Heart right ventricle (tissue), 16 donors: ENCODE results near the gene MSH2. TPM values are rescaled to one million over a fixed set of nuclear protein-coding genes. Genes with fewer than 3 reads are reported as not detected.

ENCODE experiments used
- ATAC-seq, 8 donors: fragments of 200-7000 bp; cut with Tn5 transposase; one replicate each; pipeline ENCODE4 v1.9.1; 2020; ENCODE audit warnings: mild to moderate bottlenecking in 8 of 8, moderate library complexity in 8 of 8, moderate number of reproducible peaks in 1 of 8
- DNase-seq, 2 donors: peaks; one replicate each; pipeline ENCODE4 v3.0.0-alpha.2; 2020
- H3K27ac ChIP-seq, 10 donors: fragments of 200-600 bp; sonication (generic) in 2 of 10; one replicate each; pipeline versions ENCODE4 v1.5.0 to v1.8.0; 2020 to 2022; ENCODE audit warnings: mild to moderate bottlenecking in 3 of 10
- H3K27me3 ChIP-seq, 7 donors: fragments of 200-600 bp; one replicate each; pipeline ENCODE4 v1.8.0; 2021 to 2022; ENCODE audit warnings: mild to moderate bottlenecking in 2 of 7
- H3K36me3 ChIP-seq, 9 donors: fragments of 200-600 bp; sonication (generic) in 1 of 9; one replicate each; pipeline versions ENCODE4 v1.5.0 to v1.8.0; 2020 to 2022; ENCODE audit warnings: mild to moderate bottlenecking in 2 of 9
- H3K4me1 ChIP-seq, 9 donors: fragments of 200-600 bp; sonication (generic) in 1 of 9; one replicate each; pipeline versions ENCODE4 v1.5.0 to v1.8.0; 2020 to 2022; ENCODE audit warnings: mild to moderate bottlenecking in 4 of 9
- H3K4me3 ChIP-seq, 10 donors: fragments of 200-600 bp; sonication (generic) in 2 of 10; one replicate each; pipeline versions ENCODE4 v1.5.0 to v1.8.0; 2020 to 2022; ENCODE audit warnings: mild to moderate bottlenecking in 7 of 10, moderate library complexity in 2 of 10
- H3K9me3 ChIP-seq, 11 donors: fragments of 200-600 bp in 10 of 11; sonication (generic) in 2 of 11; one replicate each; pipeline versions ENCODE4 v1.5.0 to v1.8.0; 2013 to 2022; ENCODE audit warnings: mild to moderate bottlenecking in 2 of 11, control low read depth in 1 of 11, moderate library complexity in 1 of 11
- WGBS, 2 donors: extraction: QIAGEN DNeasy Blood & Tissue Kit; methylation state at CpG; one replicate each; pipeline ENCODE4 v1.1.7; 2013; ENCODE audit warnings: inconsistent platforms in 1 of 2; 5-methylcytosine and 5-hydroxymethylcytosine counted together
- intact Hi-C, 10 donors: fragments of 100-400 bp; cut with DNase I; formaldehyde crosslinking; loops; one replicate each; pipeline versions ENCODE4 v1.11.1 to v1.14.2; 2022
- polyA plus RNA-seq, 2 donors: library from polyadenylated mRNA; stranded (reverse); fragments of 200-250 nt; gene quantifications; one replicate each; pipeline ENCODE4 v1.2.3, GENCODE V29; 2013
- total RNA-seq, 10 donors: library from RNA; stranded (reverse); fragmentation: NEBNext Ultra II Directional in 3 of 10; extraction: Animal tissue kit (Norgen Biotek cat#: 25700) in 3 of 10; gene quantifications; one replicate each; pipeline versions ENCODE4 v1.2.1 to v1.2.4, GENCODE V29; 2021 to 2023
- TF ChIP-seq, protein P1 (sequence below), 9 donors: fragments of 200-600 bp; sonication (generic) in 2 of 9; IDR thresholded peaks; one replicate each; pipeline versions ENCODE4 v1.5.0 to v1.8.0; 2021 to 2022; ENCODE audit warnings: antibody characterized with exemption in 9 of 9, mild to moderate bottlenecking in 5 of 9, moderate library complexity in 1 of 9
- donor health status: Arrhythmogenic right ventricular cardiomyopathy.
- donor health status: ischemic (EF 13 %, LVEDD 7.1; RV severe dilation, severe dysfunction).
- donor health status: healthy with polysubstance abuse.
- donor health status: DM: no; HTN: yes; CAD: no.
- donor health status: DM: no; HTN: no; CAD: no.
- donor health status: ischemic (EF 25% LVEDD 6.9; RV normal size, moderate dysfunction).
- donor health status: ischemic (EF 25% LVEDD 5.7; RV mildly dilated, moderate dysfunction).
- donor health status: healthy.
- donor health status: DM: yes; HTN: yes; CAD: no.
- donor health status: Ischemic cardiomyopathy.
- donor health status: ischemic (EF 35%, LVEDD 5.7; RV mildly dilated, moderate dysfunction).
- donor health status: nonischemic (EF 11% LVEDD 7.7; RV severe dilation, severe dysfunction).
- donor health status: DM: yes; HTN: yes; CAD: no.
- donor health status: PGD.
- donor health status: ischemic (EF 29% LVEDD 5.4; RV normal size, mild dysfunction).
- donor health status: nonischemic (EF 23%, LVEDD 6.1; RV moderate dilation, normal function).

The MSH2 gene
- total and polyA plus RNA-seq, 12 donors: 4.3 to 18.9 (median 15.9) TPM

DNA sequence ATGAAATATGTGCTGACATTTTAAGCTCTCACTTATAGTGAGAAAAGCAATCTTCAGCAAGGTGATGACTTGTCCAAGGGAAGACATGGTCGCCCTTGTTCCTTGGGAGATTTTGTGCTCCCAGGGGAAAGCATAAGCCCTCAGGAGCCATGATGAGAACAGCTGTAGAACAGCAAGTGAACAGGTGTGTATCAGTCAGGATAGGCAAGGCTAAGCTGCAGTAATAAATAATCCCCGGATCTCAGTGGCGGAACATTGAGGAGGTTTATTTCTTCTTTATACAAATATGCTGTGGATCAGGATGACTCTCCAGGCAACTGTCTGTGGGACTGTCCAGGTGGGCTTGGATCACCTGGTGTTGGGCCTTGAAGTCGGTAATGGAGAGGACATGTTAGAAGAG, 103.1 kb downstream of the MSH2 start:
- 81 to 83% methylated on average over 4 of the region's 4 CpGs for WGBS, 2 donors
- Histone ChIP-seq H3K27ac (no peak overlapping the region), H3K4me1 (no peaks in the 10 kb centered on the region), H3K9me3 (peaks cover 0 to 11% (median 0%) of the 10 kb centered on the region in 11 donors), H3K4me3 (no peak overlapping the region), H3K36me3 (no peaks in the 10 kb centered on the region), H3K27me3 (no peaks in the 10 kb centered on the region)
- DNase-seq (no peak), ATAC-seq (no peak)
- intact Hi-C loops: no loop called here
- TF ChIP-seq, protein P1, sequence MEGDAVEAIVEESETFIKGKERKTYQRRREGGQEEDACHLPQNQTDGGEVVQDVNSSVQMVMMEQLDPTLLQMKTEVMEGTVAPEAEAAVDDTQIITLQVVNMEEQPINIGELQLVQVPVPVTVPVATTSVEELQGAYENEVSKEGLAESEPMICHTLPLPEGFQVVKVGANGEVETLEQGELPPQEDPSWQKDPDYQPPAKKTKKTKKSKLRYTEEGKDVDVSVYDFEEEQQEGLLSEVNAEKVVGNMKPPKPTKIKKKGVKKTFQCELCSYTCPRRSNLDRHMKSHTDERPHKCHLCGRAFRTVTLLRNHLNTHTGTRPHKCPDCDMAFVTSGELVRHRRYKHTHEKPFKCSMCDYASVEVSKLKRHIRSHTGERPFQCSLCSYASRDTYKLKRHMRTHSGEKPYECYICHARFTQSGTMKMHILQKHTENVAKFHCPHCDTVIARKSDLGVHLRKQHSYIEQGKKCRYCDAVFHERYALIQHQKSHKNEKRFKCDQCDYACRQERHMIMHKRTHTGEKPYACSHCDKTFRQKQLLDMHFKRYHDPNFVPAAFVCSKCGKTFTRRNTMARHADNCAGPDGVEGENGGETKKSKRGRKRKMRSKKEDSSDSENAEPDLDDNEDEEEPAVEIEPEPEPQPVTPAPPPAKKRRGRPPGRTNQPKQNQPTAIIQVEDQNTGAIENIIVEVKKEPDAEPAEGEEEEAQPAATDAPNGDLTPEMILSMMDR (IDR thresholded peaks at IDR 0.05): no peak

DNA sequence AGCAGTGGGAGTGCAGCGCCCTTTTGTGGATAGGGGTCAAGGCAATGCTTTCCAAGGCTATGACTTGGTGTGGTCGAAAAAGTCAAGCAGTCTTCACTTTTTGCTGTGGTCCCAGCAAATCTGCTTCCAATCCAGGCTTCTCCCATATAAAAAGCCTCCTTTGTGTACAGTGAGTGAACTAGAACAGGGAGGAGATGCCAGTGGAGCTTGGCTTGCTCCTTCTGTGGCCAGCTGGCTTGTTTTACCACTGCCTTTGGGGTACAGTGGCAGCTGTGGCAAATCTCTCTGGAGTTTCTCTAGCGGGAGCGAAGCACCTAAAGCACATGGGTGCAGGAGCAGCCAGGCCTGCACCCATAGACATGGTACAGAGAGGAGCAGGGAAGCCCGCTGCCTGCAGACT, 103.5 kb downstream of the MSH2 start:
- DNase-seq (no peak), ATAC-seq (no peak)
- TF ChIP-seq, protein P1 (IDR thresholded peaks at IDR 0.05): no peak
- WGBS, 2 donors: 90 to 93% methylated on average over 5 of the region's 5 CpGs
- no peaks in the 10 kb centered on the region for H3K27me3 ChIP-seq
- H3K4me1 ChIP-seq: no peaks in the 10 kb centered on the region
- H3K27ac ChIP-seq: no peak overlapping the region
- H3K36me3 ChIP-seq: no peaks in the 10 kb centered on the region
- H3K4me3 ChIP-seq: no peak overlapping the region
- intact Hi-C loops: no loop called here
- H3K9me3 ChIP-seq: peaks cover 0 to 11% (median 0%) of the 10 kb centered on the region in 11 donors

DNA sequence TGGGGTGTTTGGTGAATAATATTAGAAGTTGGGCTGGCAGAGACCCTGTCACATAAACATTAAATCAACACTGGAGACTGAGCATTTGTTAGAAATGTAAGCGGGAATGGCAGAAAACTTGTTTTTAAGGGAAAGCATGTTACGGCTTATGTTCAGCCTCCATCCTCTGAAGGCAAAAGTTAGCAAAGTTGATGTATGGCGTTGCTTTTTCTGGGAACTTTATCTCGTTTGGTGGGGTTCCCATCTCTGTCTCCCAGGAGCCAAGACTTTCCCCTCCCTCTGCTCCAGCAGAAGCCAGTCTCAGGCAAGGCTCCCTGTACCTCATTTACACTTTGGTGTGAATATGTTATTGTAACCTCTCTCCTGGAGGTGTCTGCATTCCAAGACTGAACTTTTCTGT, 105.1 kb downstream of the MSH2 start:
- ATAC-seq: no peak
- WGBS, 2 donors: 71% methylated on average over 4 of the region's 4 CpGs
- TF ChIP-seq, protein P1 (IDR thresholded peaks at IDR 0.05): no peak
- intact Hi-C loops: no loop called here
- H3K4me3 ChIP-seq: no peak overlapping the region
- H3K4me1 ChIP-seq: no peaks in the 10 kb centered on the region
- no peaks in the 10 kb centered on the region for H3K36me3 ChIP-seq
- DNase-seq: no peak
- no peaks in the 10 kb centered on the region for H3K27me3 ChIP-seq
- H3K27ac ChIP-seq: no peak overlapping the region
- peaks cover 0 to 11% (median 0%) of the 10 kb centered on the region in 11 donors for H3K9me3 ChIP-seq

DNA sequence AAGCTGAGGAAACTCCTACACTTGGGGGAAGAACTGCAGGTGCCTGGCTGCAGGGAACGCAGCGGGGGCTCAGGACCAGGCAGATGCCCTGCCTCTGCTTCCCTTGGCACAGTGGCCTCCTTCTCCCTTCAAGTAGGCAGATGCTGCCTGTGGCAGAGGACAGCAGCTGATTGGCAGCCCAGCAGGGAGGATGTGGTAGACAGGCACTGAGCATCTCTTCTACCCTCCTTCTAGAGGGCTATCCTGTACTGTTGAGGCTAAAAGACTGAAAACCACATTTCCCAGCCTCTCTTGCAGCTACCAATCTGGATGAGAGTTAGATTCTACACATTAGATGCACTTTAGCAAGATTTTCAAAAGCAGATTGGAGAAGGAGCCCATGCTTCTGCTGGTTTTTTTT, 105.7 kb downstream of the MSH2 start:
- Histone ChIP-seq H3K4me3 (no peak overlapping the region), H3K36me3 (no peaks in the 10 kb centered on the region), H3K4me1 (no peaks in the 10 kb centered on the region), H3K27ac (no peak overlapping the region), H3K9me3 (peaks cover 0 to 11% (median 0%) of the 10 kb centered on the region in 11 donors), H3K27me3 (no peaks in the 10 kb centered on the region)
- DNase-seq: no peak
- 90 to 96% methylated on average over 2 of the region's 2 CpGs for WGBS, 2 donors
- intact Hi-C loops: no loop called here
- TF ChIP-seq, protein P1 (IDR thresholded peaks at IDR 0.05): no peak
- no peak for ATAC-seq
